ENCODE data around the gene RNF41.
"Not testable (repeated sequence)": the region's sequence is repeated elsewhere in the genome, so short reads cannot be mapped to it uniquely, and the experiment has no call there.

The RNF41 gene

GRCh38 chr12:56208006-56208405, 13.7 kb downstream of the RNF41 start:
- DNase-seq (ENCODE audit: low read depth), result no peak

GRCh38 chr12:56206452-56207166, 15.1 kb downstream of the RNF41 start:
- peak; percentile 16 for DNase-seq (ENCODE audit: low read depth)

GRCh38 chr12:56205445-56205844, 16.3 kb downstream of the RNF41 start:
- DNase-seq (ENCODE audit: low read depth), result no peak

- DNase-seq (ENCODE audit: low read depth), result no peak
Observed at GRCh38 chr12:56204275-56204674, 17.4 kb downstream of the RNF41 start.

- no peak for DNase-seq (ENCODE audit: low read depth)
Observed at GRCh38 chr12:56202838-56203237, 18.9 kb downstream of the RNF41 start.

GRCh38 chr12:56202366-56202765, 19.4 kb downstream of the RNF41 start:
- DNase-seq (ENCODE audit: low read depth), result no peak

- DNase-seq (ENCODE audit: low read depth), result no peak
Observed at GRCh38 chr12:56198836-56199235, 22.9 kb downstream of the RNF41 start.

- no peak for DNase-seq (ENCODE audit: low read depth)
Observed at GRCh38 chr12:56197921-56198635, 23.6 kb downstream of the RNF41 start.

- DNase-seq (ENCODE audit: low read depth), result not testable (repeated sequence)
Observed at GRCh38 chr12:56196818-56197550, 24.7 kb downstream of the RNF41 start.

GRCh38 chr12:56193025-56193578, 28.6 kb downstream of the RNF41 start:
- peak; percentile 38 for DNase-seq (ENCODE audit: low read depth)

GRCh38 chr12:56192582-56192981, 29.1 kb downstream of the RNF41 start:
- no peak for DNase-seq (ENCODE audit: low read depth)

GRCh38 chr12:56190695-56191155, 31.0 kb downstream of the RNF41 start:
- no peak for DNase-seq (ENCODE audit: low read depth)

- peak; percentile 54 for DNase-seq (ENCODE audit: low read depth)
Observed at GRCh38 chr12:56189918-56190694, 31.6 kb downstream of the RNF41 start.

GRCh38 chr12:56189099-56189917, 32.4 kb downstream of the RNF41 start, which contains the start of gene SMARCC2:
TSS of gene SMARCC2 (minus strand) at chr12:56189483. CDS start at chr12:56189461, 22 bp downstream.
- peak; percentile 78 for DNase-seq (ENCODE audit: low read depth)

- DNase-seq (ENCODE audit: low read depth), result no peak
Observed at GRCh38 chr12:56188778-56189098, 33.0 kb downstream of the RNF41 start.

GRCh38 chr12:56188131-56188777, 33.5 kb downstream of the RNF41 start:
- DNase-seq (ENCODE audit: low read depth), result no peak

- no peak for DNase-seq (ENCODE audit: low read depth)
Observed at GRCh38 chr12:56186957-56187356, 34.8 kb downstream of the RNF41 start.

- DNase-seq (ENCODE audit: low read depth), result no peak
Observed at GRCh38 chr12:56178347-56178746, 43.4 kb downstream of the RNF41 start.

- no peak for DNase-seq (ENCODE audit: low read depth)
Observed at GRCh38 chr12:56172839-56173238, 48.9 kb downstream of the RNF41 start.

- no peak for DNase-seq (ENCODE audit: low read depth)
Observed at GRCh38 chr12:56169229-56169759, 52.4 kb downstream of the RNF41 start.
